H1 (cell line): ENCODE results near the gene NYAP2. TPM values are rescaled to one million over a fixed set of nuclear protein-coding genes. Genes with fewer than 3 reads are reported as not detected.

Experiments used
- CTCF ChIA-PET: fragments of 300-600 bp; sonication (Branson Sonifier 250); formaldehyde crosslinking; loops from one replicate; lab custom pipeline; 2021; ENCODE audit not compliant: partially characterized antibody; lab: Charles Lee
- POLR2A ChIA-PET: fragments of 300-600 bp; sonication (Branson Sonifier 250); formaldehyde crosslinking; loops from one replicate; lab custom pipeline; 2021; ENCODE audit warnings: inconsistent platforms; ENCODE audit not compliant: partially characterized antibody; lab: Charles Lee
- DNase-seq, 2 experiments: peaks; one replicate each; pipeline versions ENCODE4 v3.0.0 to v3.0.0-alpha.2; 2010 to 2022; ENCODE audit warnings: low spot score in 2 of 2, low read depth in 1 of 2, mixed read lengths in 1 of 2
- FAIRE-seq: peaks from 2 replicates; lab custom pipeline; 2011; peaks lifted over from hg19 to GRCh38; lab: Jason Lieb, UNC
- H2AFZ ChIP-seq: 2 replicates; pipeline ENCODE4 v1.8.1; 2012; ENCODE audit warnings: low read length, inconsistent platforms
- H2AK5ac ChIP-seq: 2 replicates; pipeline ENCODE4 v1.6.1; 2013; ENCODE audit warnings: low read depth, low read length
- H2BK120ac ChIP-seq: replicated peaks from 2 replicates; pipeline ENCODE3; 2013; ENCODE audit warnings: low read depth, low read length, inconsistent platforms
- H2BK12ac ChIP-seq: 2 replicates; pipeline ENCODE4 v1.6.1; 2013; ENCODE audit warnings: low read depth, low read length
- H2BK15ac ChIP-seq: 2 replicates; pipeline ENCODE4 v1.6.1; 2013; ENCODE audit warnings: low read length
- H2BK20ac ChIP-seq: 2 replicates; pipeline ENCODE4 v1.6.1; 2013; ENCODE audit warnings: low read length
- H2BK5ac ChIP-seq: 2 replicates; pipeline ENCODE4 v1.6.1; 2013; ENCODE audit warnings: low read depth, low read length
- H3K14ac ChIP-seq: 2 replicates; pipeline ENCODE4 v1.6.1; 2013; ENCODE audit warnings: inconsistent platforms; ENCODE audit not compliant: insufficient read length
- H3K18ac ChIP-seq: 2 replicates; pipeline ENCODE4 v1.6.1; 2013; ENCODE audit warnings: low read length; ENCODE audit errors: extremely low read depth
- H3K23ac ChIP-seq: 2 replicates; pipeline ENCODE4 v1.6.1; 2013; ENCODE audit warnings: inconsistent platforms; ENCODE audit not compliant: insufficient read length
- H3K23me2 ChIP-seq: 2 replicates; pipeline ENCODE4 v1.6.1; 2013; ENCODE audit warnings: low read depth, low read length
- H3K27ac ChIP-seq: 2 replicates; pipeline ENCODE4 v1.6.1; 2011; ENCODE audit warnings: low read depth, low read length, inconsistent platforms
- H3K27me3 ChIP-seq, 4 experiments: replicated peaks in 1 of 4; 1 replicate in 1 of 4; 2 replicates in 3 of 4; pipeline versions ENCODE4 v1.6.1 to v1.8.1; 2011 to 2013; ENCODE audit warnings: low read length in 3 of 4, mild to moderate bottlenecking in 3 of 4, inconsistent platforms in 2 of 4, mixed read lengths in 2 of 4, moderate library complexity in 1 of 4; ENCODE audit not compliant: control insufficient read depth in 3 of 4, insufficient read depth in 3 of 4; ENCODE audit errors: extremely low read depth in 1 of 4
- H3K36me3 ChIP-seq, 4 experiments: 2 replicates each; pipeline versions ENCODE4 v1.6.1 to v1.8.1; 2011 to 2013; ENCODE audit warnings: mild to moderate bottlenecking in 4 of 4, low read length in 3 of 4, moderate library complexity in 2 of 4, control low read depth in 1 of 4, inconsistent platforms in 1 of 4; ENCODE audit not compliant: insufficient read depth in 4 of 4, control insufficient read depth in 2 of 4
- H3K4ac ChIP-seq: replicated peaks from 2 replicates; pipeline ENCODE3; 2013; ENCODE audit warnings: low read length, low read depth, mixed read lengths, inconsistent platforms; ENCODE audit not compliant: insufficient read length
- H3K4me1 ChIP-seq, 4 experiments: replicated peaks in 1 of 4; 1 replicate in 1 of 4; 2 replicates in 3 of 4; pipeline versions ENCODE4 v1.6.1 to v1.8.1; 2011 to 2013; ENCODE audit warnings: low read length in 3 of 4, inconsistent platforms in 2 of 4, mixed read lengths in 1 of 4; ENCODE audit not compliant: insufficient read depth in 4 of 4, control insufficient read depth in 3 of 4
- H3K4me2 ChIP-seq, 2 experiments: 2 replicates each; pipeline versions ENCODE4 v1.6.1 to v1.8.1; 2011 to 2013; ENCODE audit warnings: low read depth in 2 of 2, low read length in 2 of 2, control low read depth in 1 of 2, inconsistent platforms in 1 of 2, mild to moderate bottlenecking in 1 of 2; ENCODE audit not compliant: insufficient read depth in 1 of 2
- H3K4me3 ChIP-seq, 4 experiments: fragments of 200-600, 300-600 bp in 1 of 4; sonication (generic), shearing (Covaris generic), sonication (Bioruptor Twin) in 1 of 4; 2 replicates each; pipeline versions ENCODE4 v1.5.1 to v1.8.1; 2011 to 2016; ENCODE audit warnings: low read length in 4 of 4, low read depth in 3 of 4, control low read depth in 2 of 4, inconsistent platforms in 2 of 4, mild to moderate bottlenecking in 2 of 4, mixed read lengths in 1 of 4, moderate library complexity in 1 of 4; ENCODE audit not compliant: insufficient read depth in 2 of 4; ENCODE audit errors: extremely low read depth in 1 of 4
- H3K56ac ChIP-seq: replicated peaks from 2 replicates; pipeline ENCODE3; 2013; ENCODE audit warnings: low read depth, mild to moderate bottlenecking, mixed read lengths, low read length, inconsistent platforms; ENCODE audit not compliant: insufficient read length
- H3K79me1 ChIP-seq: 2 replicates; pipeline ENCODE4 v1.6.1; 2013; ENCODE audit warnings: low read depth, low read length, control low read depth
- H3K79me2 ChIP-seq, 2 experiments: 2 replicates each; pipeline versions ENCODE4 v1.6.1 to v1.8.1; 2012 to 2013; ENCODE audit warnings: low read length in 2 of 2, mild to moderate bottlenecking in 2 of 2, inconsistent platforms in 1 of 2; ENCODE audit not compliant: insufficient read depth in 2 of 2, control insufficient read depth in 1 of 2
- H3K9ac ChIP-seq, 4 experiments: replicated peaks in 1 of 4; 1 replicate in 1 of 4; 2 replicates in 3 of 4; pipeline versions ENCODE4 v1.6.1 to v1.8.1; 2011 to 2013; ENCODE audit warnings: low read depth in 3 of 4, low read length in 3 of 4, control low read depth in 2 of 4, mild to moderate bottlenecking in 2 of 4, moderate library complexity in 2 of 4, inconsistent platforms in 1 of 4; ENCODE audit errors: extremely low read depth in 1 of 4
- H3K9me3 ChIP-seq, 2 experiments: 2 replicates each; pipeline versions ENCODE4 v1.6.1 to v1.8.1; 2012 to 2013; ENCODE audit warnings: mild to moderate bottlenecking in 2 of 2, moderate library complexity in 2 of 2, control low read depth in 1 of 2, inconsistent platforms in 1 of 2, low read depth in 1 of 2, low read length in 1 of 2, mixed read lengths in 1 of 2; ENCODE audit not compliant: insufficient read depth in 2 of 2
- H4K20me1 ChIP-seq, 2 experiments: replicated peaks in 1 of 2; 2 replicates each; pipeline versions ENCODE3 to v1.8.1; 2011 to 2013; ENCODE audit warnings: inconsistent platforms in 2 of 2, low read length in 2 of 2, mild to moderate bottlenecking in 1 of 2; ENCODE audit not compliant: insufficient read depth in 2 of 2, control insufficient read depth in 1 of 2
- H4K5ac ChIP-seq: 2 replicates; pipeline ENCODE4 v1.6.1; 2013; ENCODE audit warnings: low read length, low read depth, mixed read lengths, inconsistent platforms; ENCODE audit not compliant: insufficient read length
- H4K8ac ChIP-seq: 2 replicates; pipeline ENCODE4 v1.8.0; 2013; ENCODE audit warnings: mild to moderate bottlenecking, moderate library complexity, low read length, inconsistent platforms; ENCODE audit not compliant: insufficient read depth; ENCODE audit errors: extremely low read depth
- H4K91ac ChIP-seq: replicated peaks from 2 replicates; pipeline ENCODE3; 2013; ENCODE audit warnings: low read length, mixed read lengths, inconsistent platforms; ENCODE audit not compliant: insufficient read length
- E2F6 ChIP-seq: IDR thresholded peaks from 2 replicates; pipeline ENCODE4 v1.6.1; 2012; ENCODE audit warnings: inconsistent platforms
- NRF1 ChIP-seq: IDR thresholded peaks from 2 replicates; pipeline ENCODE4 v1.6.1; 2011; ENCODE audit warnings: mild to moderate bottlenecking, low read depth, low read length, improper control_type of control experiment
- WGBS, 2 experiments: shearing (Covaris generic) in 1 of 2; methylation state at CpG; one replicate each; pipeline versions ENCODE4 v1.1.6 to v1.1.7; 2013 to 2015; ENCODE audit warnings: low lambda C conversion rate in 2 of 2, mixed read lengths in 2 of 2, inconsistent platforms in 1 of 2, low coverage in 1 of 2, missing lambda C conversion rate in 1 of 2; ENCODE audit not compliant: insufficient replicate concordance in 2 of 2, insufficient coverage in 1 of 2, insufficient read length in 1 of 2; ENCODE audit errors: extremely low coverage in 1 of 2, missing lambda C conversion rate in 1 of 2; 5-methylcytosine and 5-hydroxymethylcytosine counted together
- polyA plus RNA-seq, 7 experiments: library from polyadenylated mRNA; depleted of rRNA in 3 of 7; stranded (reverse) in 5 of 7; unstranded in 2 of 7; fragments of >200 nt in 5 of 7; fragments of 200-250 nt in 2 of 7; gene quantifications; 1 replicate in 5 of 7; 2 replicates in 1 of 7; 4 replicates in 1 of 7; pipeline versions ENCODE4 v1.2.1 to v1.2.3, GENCODE V29; 2011 to 2013; ENCODE audit warnings: missing spikeins in 2 of 7, mixed read lengths in 2 of 7
- total RNA-seq: library from RNA; stranded (reverse); fragmentation: NEBNext Ultra II Directional; extraction: Animal tissue kit (Norgen Biotek cat#: 25700); gene quantifications from 2 replicates; pipeline ENCODE4 v1.2.1, GENCODE V29; 2021

Gene NYAP2
- total and polyA plus RNA-seq, 2 of the 8 experiments (the other 6 are each of a cell fraction or from before 2014, with no cell fraction given) = not detected

GRCh38 chr2:225683258-225683657 lies 283.7 kb downstream of the NYAP2 start:
- H2BK20ac ChIP-seq = no peak overlapping the region
- no peaks in the 10 kb centered on the region for H3K79me1 ChIP-seq
- H2AK5ac ChIP-seq = no peak overlapping the region
- no peak for TF ChIP-seq NRF1
- no peak for TF ChIP-seq E2F6
- TF ChIP-seq, all 59 proteins: peak for 0
- POLR2A ChIA-PET = no interaction called here
- H3K79me2 ChIP-seq = no peaks in the 10 kb centered on the region
- H4K5ac ChIP-seq = no peak overlapping the region
- no peak overlapping the region for H3K14ac ChIP-seq
- no peak overlapping the region for H3K4me3 ChIP-seq
- H3K9me3 ChIP-seq = no peaks in the 10 kb centered on the region
- no peak overlapping the region for H3K9ac ChIP-seq
- H3K23ac ChIP-seq = no peak overlapping the region
- no peak overlapping the region for H4K8ac ChIP-seq
- H2BK5ac ChIP-seq = no peak overlapping the region
- CTCF ChIA-PET = interaction anchor here (0.9 to 1.9 kb wide), 2 partner anchors 14 to 697 kb away, joined by 4 to 5 read pairs; no protein-coding TSS in a partner anchor
- no peak overlapping the region for H2BK120ac ChIP-seq
- H2BK15ac ChIP-seq = no peak overlapping the region
- no peak overlapping the region for H3K4me2 ChIP-seq
- no peaks in the 10 kb centered on the region for H3K23me2 ChIP-seq
- WGBS, 2 experiments = 92% methylated on average over 2 of the region's 2 CpGs; no CpG with 5 or more reads in 1 of the 2 experiments
- no peak overlapping the region for H3K4ac ChIP-seq
- no peak overlapping the region for H4K91ac ChIP-seq
- H3K56ac ChIP-seq = no peak overlapping the region
- no peaks in the 10 kb centered on the region for H3K36me3 ChIP-seq
- DNase-seq (no peak), FAIRE-seq (no peak)
- no peaks in the 10 kb centered on the region for H3K4me1 ChIP-seq
- no peaks in the 10 kb centered on the region for H3K27me3 ChIP-seq
- H3K18ac ChIP-seq = no peak overlapping the region
- H4K20me1 ChIP-seq = no peaks in the 10 kb centered on the region
- no peak overlapping the region for H3K27ac ChIP-seq
- H2BK12ac ChIP-seq = no peak overlapping the region
- H2AFZ ChIP-seq = no peak overlapping the region
